HG02981 (cell line): ENCODE results near the gene LMAN1L.

ENCODE experiments used
- ATAC-seq: cut with Tn5 transposase; IDR thresholded peaks from one replicate; pipeline ENCODE4 v1.9.1; 2021; ENCODE audit warnings: mild to moderate bottlenecking, moderate library complexity; ENCODE audit not compliant: unreplicated experiment

Gene LMAN1L

GRCh38 chr15:74812533-74812932, at the start of gene LMAN1L:
Gene LMAN1L (plus strand): TSS chr15:74812835. CDS start chr15:74812855, 20 bp downstream.
- no peak for ATAC-seq

- no peak for ATAC-seq
Measured at GRCh38 chr15:74763416-74763815, 49.2 kb upstream of the LMAN1L start.

DNA sequence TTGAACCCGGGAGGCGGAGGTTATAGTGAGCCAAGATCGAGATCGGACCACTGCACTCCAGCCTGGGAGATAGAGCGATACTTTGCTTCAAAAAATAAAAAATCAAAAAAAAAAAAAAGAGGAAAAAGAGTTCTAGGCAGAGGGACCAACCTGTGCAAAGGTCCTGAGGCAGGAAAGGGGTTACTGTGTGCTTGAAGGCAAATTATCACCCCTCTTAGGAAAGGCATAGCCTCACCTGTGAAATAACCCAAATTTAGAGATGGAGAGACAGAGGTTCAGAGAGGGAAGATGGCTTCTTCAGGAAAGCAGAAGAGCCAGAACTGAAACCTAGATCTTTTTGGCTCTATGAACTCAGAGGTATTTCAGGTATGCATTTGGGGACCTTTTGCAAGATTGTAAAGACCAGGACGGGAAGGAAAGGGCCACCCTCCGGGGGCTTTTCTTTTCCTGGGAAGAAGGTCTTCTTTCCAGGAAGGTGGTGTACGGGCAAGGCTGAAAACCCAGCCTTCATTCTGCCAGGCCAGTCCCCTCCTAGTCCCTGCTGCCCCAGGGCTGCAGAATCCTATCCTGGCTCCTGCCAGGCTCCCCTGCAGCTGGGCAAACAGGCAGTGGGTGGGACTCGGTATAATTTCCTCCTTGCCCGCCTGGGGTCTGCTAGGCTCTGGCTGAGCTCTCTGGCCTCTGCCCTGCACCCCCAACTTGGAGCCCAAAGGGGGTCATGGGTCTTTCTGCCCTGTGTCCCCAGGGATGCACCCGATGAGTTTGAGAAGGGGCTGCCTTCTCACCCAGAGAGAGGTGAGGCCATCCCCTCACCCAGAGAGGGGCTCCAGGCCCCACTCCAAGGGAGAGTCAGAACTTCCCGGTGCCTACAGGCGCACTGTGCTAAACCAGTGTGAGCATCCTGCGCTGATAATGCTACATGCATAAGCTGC, 45.2 kb upstream of the LMAN1L start:
- ATAC-seq = no peak

DNA sequence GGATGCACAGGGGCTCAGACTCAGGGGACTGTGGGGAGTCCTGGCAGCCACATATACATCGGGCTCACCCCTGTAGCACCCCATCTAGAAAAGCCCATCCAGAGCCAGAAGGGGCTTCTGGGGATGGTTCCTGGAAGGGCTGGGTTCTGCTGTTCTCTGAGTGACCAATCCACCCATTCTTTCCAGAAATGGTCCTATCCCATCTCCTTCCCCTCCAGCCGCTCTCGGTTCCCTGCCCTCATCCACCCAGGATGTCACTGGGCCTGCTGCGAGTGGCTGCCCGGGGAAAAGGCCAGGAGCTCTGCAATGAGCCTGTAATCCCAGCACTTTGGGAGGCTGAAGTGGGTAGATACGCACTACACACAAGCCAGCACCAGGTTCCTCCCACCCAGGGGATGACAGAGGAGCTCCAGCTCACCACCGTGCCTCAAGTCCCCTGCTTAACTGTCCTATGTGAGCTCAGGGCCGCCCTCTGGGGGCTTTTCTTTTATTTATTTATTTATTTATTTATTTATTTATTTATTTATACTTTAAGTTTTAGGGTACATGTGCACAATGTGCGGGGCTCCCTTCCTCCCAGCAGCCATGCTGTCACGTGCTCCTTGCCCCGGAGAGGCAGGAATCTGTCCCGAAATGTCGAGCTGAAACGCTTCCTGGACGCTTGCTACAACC, 44.4 kb upstream of the LMAN1L start:
- ATAC-seq = no peak

- ATAC-seq = no peak
Measured at GRCh38 chr15:74768771-74769342, 43.8 kb upstream of the LMAN1L start.

- ATAC-seq = no peak
Measured at GRCh38 chr15:74769463-74770025, 43.1 kb upstream of the LMAN1L start.

DNA sequence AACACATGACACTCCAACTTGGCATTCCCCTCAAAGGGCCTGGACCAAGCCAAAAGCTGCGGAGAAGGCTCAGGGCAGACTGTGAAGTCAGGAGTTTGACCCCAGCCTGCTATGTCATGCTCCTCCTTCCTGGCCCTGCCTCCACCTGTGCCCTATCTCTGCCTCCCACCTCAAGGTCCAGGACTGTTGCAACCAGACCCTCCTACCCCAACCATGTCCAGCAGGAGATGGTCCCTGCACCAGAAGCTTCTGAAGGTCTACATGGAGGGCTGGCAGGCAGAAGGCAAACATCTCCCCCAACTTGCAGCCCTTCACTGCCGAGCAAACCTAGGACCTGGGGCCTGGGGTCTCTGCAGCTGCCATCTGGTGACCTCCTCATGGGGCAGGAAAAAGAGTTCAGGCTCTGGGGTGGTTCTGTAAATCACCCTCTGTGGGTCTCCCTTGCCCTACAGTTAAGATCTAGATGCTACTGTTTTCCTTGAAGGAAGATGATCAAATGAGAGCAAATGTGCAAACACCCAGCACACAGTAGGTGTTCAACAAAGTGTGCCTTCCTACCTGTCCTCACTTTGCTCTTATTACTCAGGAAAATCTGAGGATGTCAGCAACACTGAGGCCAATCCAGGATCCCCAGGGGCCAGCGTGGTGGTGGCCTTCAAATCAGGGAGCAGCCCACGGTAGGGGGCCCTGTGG, 42.3 kb upstream of the LMAN1L start:
- no peak for ATAC-seq

- no peak for ATAC-seq
Measured at GRCh38 chr15:74773329-74773728, 39.3 kb upstream of the LMAN1L start.

DNA sequence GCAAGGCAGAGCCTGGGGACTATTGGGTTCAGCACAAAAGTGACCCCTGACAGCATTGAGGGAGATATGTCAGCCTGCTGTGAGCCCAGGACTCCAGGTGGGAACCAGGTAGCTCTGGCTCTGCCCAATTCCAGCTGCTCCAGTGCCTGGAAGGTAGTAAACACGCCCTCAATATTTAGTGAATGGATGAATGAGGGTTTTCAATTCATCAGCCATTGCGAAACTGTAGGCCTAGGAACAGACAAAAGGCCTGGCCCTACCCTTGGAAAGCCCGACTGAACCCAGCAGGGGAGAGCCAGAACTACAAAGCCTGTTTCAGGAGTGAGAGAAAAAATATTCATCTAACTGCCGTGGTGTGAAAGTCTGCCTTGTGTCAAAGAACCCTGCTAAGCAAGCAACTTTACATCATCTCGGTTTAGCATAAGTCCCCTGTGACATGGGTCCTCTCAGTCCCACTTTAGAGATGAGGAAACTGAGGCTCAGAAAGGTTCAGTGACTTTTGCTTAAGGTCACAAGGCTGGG, 38.8 kb upstream of the LMAN1L start:
- no peak for ATAC-seq

DNA sequence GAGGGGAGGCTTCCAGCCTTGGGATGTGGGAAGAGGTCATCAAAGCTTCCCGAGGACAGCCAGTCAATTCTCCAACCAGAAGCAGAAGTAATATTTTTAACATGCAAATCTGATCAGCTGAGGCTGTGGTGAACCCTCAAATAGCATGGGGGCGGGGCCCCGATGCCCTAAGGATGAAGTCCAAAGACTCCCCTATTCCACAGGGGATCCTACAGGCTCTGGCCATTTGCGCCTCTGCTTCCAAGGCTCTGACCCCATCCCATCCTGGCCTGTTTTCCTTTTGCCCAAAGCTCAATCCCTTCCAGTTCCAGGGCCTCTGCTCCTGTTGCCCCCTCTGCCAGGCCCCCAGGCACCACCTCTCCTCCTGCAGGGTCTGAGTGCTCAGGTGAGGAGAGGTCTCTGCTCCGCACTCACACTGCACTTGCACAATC, 37.5 kb upstream of the LMAN1L start:
- ATAC-seq = no peak

DNA sequence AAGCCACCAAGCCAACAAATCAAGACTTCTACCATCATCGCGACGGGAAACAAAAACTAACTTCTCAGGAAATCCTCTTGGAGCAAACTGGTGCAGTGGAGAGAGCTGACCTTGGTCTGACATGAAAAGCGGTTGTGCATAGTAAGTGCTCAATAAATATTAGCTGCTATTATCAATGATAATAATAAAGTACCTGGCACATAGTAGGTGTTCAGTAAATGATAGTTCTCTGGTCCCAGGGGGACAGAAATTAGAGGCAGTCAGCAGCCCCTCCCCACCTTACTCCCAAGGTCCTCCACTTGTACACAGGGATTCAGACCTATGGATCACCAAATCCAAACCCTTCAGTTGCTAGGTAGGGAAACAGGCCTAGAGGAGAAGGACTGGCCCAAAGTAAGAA, 36.7 kb upstream of the LMAN1L start:
- ATAC-seq = no peak

GRCh38 chr15:74776821-74777768, 35.5 kb upstream of the LMAN1L start:
- no peak for ATAC-seq

DNA sequence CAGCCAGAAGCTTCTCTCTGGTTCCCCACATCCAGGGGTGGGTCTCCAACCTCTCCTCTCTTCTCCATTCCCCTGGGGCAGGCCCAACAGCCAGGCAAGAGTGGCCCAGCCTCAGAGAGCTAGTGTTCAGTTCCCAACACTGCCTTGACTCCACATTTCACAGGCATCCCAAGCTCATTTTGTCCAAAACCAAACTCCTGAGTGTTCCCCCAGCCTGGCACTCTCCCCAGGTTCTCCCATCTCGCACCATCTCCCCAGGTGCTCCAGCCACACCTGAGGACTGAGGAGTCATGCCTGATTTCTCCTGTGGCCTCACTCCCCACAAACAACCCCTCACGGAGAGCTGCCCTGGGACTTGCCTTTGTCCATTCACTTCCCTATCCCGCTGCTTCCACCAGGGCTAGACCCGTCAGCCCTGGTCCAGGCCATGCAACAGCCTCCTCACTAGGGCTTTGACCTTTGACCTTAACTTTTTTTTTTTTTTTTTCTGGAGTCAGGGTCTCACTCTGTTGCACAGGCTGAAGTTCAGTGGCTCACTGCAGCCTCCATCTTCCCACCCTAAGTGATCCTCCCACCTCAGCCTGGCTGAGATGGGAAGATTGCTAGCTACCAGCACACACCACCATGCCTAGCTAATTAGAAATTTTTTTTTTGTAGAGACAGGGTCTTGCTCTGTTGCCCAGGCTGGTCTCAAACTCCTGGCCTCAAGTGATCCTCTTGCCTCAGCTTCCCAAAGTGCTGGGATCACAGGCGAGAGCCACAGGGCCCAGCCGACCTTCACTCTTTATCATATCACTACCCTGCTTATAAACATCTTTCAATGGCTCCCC, 34.7 kb upstream of the LMAN1L start:
- ATAC-seq = no peak

DNA sequence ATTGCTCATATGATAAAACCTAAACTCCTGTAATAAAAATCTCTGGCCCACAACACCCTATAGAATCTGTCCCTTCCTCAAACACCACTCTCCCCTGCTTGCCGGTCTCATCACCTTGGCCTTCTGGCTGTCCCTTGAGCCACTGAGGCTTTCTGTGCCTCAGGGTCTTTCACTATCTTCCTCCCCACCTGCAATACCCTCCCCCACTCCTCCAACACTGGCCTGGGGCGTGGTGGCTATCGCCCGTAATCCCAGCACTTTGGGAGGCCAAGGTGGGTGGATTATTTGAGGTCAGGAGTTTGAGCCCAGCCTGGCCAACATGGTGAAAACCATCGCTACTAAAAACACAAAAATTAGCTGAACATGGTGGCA, 34.0 kb upstream of the LMAN1L start:
- ATAC-seq = no peak

GRCh38 chr15:74779162-74779648, 33.4 kb upstream of the LMAN1L start:
- no peak for ATAC-seq

DNA sequence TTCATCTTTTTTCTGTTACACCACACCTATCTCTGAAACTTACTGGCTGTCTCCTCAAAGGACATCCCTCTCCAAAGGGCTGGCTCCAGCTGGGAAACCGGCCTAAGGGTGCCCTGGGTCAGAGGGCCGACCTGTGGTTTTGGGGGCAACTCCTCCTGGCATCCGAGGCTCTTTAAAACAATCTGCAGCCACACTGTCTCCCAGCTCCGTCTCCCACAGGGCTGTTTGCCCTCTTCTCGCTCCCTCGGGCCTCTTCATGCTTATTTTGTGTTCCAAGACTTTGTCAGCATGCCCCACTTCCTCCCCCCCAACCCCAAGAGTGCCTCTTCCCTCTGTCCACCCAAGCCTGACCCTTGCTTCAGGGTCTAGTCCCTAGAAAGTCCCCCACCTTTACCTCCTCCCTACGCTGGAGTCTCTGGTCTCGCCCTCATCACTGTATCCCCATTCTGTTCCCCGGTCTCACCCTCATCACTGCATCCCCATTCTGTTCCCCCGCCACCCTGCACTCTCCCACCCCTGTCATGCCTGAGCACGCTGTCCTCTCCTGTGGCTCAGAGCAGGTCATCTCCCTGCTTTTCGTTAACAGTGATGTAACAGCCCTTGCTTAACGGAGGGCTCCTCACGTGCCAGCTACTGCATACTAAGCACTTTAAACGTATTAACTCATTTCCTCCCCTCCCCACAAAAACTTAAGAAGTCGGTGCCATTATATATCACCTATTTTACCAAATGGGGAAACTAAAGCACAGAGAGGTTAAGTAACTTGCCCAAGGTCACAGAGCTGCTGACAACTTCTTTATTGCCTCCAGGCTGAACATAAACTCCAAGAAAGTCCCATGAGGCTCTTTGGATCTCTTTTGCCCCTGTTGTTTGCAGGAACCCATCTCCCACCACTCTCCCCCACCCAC, 31.9 kb upstream of the LMAN1L start:
- ATAC-seq = no peak

- peak; percentile 33 for ATAC-seq
Measured at GRCh38 chr15:74781431-74782258, 31.0 kb upstream of the LMAN1L start, which contains the start of gene CSK. Gene CSK (plus strand): TSS chr15:74782080. CDS start chr15:74798298, 16,218 bp downstream.
